ENCODE data around the gene CYTIP. TPM values are rescaled to one million over a fixed set of nuclear protein-coding genes. Genes with fewer than 3 reads are reported as not detected.
A peak's percentile ranks its signal among the peaks of the same experiment; 100 is the strongest.

CYTIP gene
- total and polyA plus RNA-seq, 2 of the 13 experiments (the other 11 are each of a cell fraction or from before 2014, with no cell fraction given) = not detected

- TF ChIP-seq NFE2L2 (IDR thresholded peaks at IDR 0.05; ENCODE audit: low read length) (peak; percentile 91), ZNF263 (CRISPR knock-in tag; IDR thresholded peaks at IDR 0.05) (peak; percentile 23; the same call in 1 of the 2 replicates), STAT6 (CRISPR knock-in tag; IDR thresholded peaks at IDR 0.05; ENCODE audit: borderline replicate concordance) (no peak)
Measured at GRCh38 chr2:157480182-157480961, 36.5 kb upstream of the CYTIP start (continued).

GRCh38 chr2:157479081-157480027 lies 35.5 kb upstream of the CYTIP start:
- H3K4me3 ChIP-seq (replicated peaks in 1 of 3; ENCODE audit: insufficient read depth in 1 of 3, low read depth in 2 of 3, low read length in 3 of 3) = no peak overlapping the region
- DNase-seq (ENCODE audit: low spot score) = no peak
- H3K27me3 ChIP-seq (ENCODE audit: control insufficient read depth in 1 of 2, insufficient read depth in 2 of 2, low read length in 2 of 2) = no peaks in the 10 kb centered on the region
- ChIA-PET POLR2A (no interaction called here), CTCF (ENCODE audit: low intra/inter-chr PET ratio, low total read pairs) (no interaction called here)
- H3K9ac ChIP-seq (ENCODE audit: insufficient read depth, low read depth, low read length) = no peak overlapping the region
- FAIRE-seq = no peak
- no peak overlapping the region for H3K4me2 ChIP-seq (ENCODE audit: low read depth, low read length)
- in situ Hi-C loops (cut with HindIII; ENCODE audit: extremely low pct_ligation_motif_present, low pct_unique_long_range_greater_than_20kb) = loop anchor here (25.0 kb wide), 1 partner anchor 283 kb away; no protein-coding TSS in a partner anchor
- H4K20me1 ChIP-seq (ENCODE audit: insufficient read depth, low read length) = no peaks in the 10 kb centered on the region
- H3K79me2 ChIP-seq (ENCODE audit: insufficient read depth, low read length) = no peaks in the 10 kb centered on the region
- no peak overlapping the region for H3K27ac ChIP-seq (ENCODE audit: extremely low read length, insufficient read depth, low read length)
- intact Hi-C loops (cut with micrococcal nuclease; ENCODE audit: unreplicated experiment) = no loop called here
- no TSS peak for BruUV-seq (replicated peaks)
- H3K9me3 ChIP-seq (ENCODE audit: low read length) = no peaks in the 10 kb centered on the region
- ATAC-seq = peak; percentile 53
- H2AFZ ChIP-seq (ENCODE audit: low read length) = no peak overlapping the region
- no peak for TF ChIP-seq PLSCR1 (CRISPR knock-in tag; IDR thresholded peaks at IDR 0.05; ENCODE audit: borderline replicate concordance)
- TF ChIP-seq ZMAT5 (CRISPR knock-in tag; IDR thresholded peaks at IDR 0.05; ENCODE audit: borderline replicate concordance, low read depth) = no peak
- TF ChIP-seq DPF2 (CRISPR knock-in tag; IDR thresholded peaks at IDR 0.05; ENCODE audit: borderline replicate concordance, low read depth) = no peak
- no peak for TF ChIP-seq NR3C1 (CRISPR knock-in tag; IDR thresholded peaks at IDR 0.05)
- no peak for TF ChIP-seq SRSF9 (IDR thresholded peaks at IDR 0.05; ENCODE audit: borderline replicate concordance, insufficient read depth, low read depth, low read length, poor library complexity, severe bottlenecking)
- 53% methylated on average over 7 of the region's 7 CpGs for WGBS (ENCODE audit: low lambda C conversion rate)
- H3K4me1 ChIP-seq (ENCODE audit: insufficient read depth, low read length) = no peaks in the 10 kb centered on the region
- H3K36me3 ChIP-seq (replicated peaks in 1 of 2; ENCODE audit: control insufficient read depth in 1 of 2, insufficient read depth in 2 of 2, low read length in 2 of 2) = no peaks in the 10 kb centered on the region
